ENCODE data around the gene JUNB.
"Not testable (repeated sequence)": the region's sequence is repeated elsewhere in the genome, so short reads cannot be mapped to it uniquely, and the experiment has no call there.

JUNB gene

DNA sequence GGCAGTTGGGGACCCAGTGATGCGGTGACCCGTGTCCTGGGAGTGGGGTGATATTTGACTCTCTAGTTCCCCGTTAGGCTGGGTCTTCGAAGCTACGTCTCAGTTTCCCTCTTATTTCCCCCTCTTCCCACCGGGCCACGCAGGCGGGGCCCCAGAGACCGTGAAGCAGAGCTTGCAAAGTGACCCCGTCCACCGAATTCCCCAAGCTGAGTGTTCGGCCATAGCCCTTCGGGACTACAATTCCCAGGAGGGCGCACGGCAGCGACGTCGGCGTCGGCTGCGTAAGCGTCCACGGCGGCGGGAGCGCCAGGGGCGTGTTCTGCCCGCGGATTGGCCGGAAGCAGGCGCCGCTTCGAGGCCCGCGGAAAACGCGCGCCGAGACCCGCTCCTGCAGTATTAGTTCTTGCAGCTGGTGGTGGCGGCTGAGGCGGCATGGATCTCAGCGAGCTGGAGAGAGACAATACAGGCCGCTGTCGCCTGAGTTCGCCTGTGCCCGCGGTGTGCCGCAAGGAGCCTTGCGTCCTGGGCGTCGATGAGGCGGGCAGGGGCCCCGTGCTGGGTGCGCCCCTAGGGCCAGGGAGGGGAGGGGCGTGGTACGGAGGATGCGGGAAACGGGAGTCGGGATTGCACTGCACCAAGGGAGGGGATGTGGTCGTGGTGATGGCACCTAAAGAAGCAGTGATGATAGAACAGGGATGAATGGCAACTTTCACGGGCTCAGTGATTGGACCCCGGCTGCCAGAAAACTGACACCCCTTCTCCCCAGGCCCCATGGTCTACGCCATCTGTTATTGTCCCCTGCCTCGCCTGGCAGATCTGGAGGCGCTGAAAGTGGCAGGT lies 15.2 kb downstream of the JUNB start, which contains the start of gene RNASEH2A:
RNASEH2A (plus strand) TSS at position 343 of the 840 bp plus-strand sequence; CDS start at position 433, 90 bp downstream.
- DNase-seq: peak; percentile 81 to 85

DNA sequence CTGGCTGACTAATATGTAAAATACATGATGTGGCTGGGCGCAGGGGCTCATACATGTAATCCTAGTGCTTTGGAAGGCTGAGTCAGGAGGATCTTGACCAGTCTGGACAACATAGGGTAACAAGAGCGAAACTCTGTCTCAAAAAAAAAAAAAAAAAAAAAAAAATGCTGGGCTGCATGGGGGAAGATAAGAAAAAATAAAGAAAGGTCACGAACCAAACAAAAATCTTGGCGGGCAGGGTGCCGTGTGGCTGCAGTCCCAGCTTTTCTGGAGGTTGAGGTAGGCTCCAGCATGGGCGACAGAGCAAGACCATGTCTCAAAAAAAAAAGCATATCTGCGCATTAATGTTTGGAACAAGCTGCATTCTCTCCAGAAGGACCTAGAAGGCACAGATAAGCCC lies 23.8 kb downstream of the JUNB start:
- DNase-seq: no peak

DNA sequence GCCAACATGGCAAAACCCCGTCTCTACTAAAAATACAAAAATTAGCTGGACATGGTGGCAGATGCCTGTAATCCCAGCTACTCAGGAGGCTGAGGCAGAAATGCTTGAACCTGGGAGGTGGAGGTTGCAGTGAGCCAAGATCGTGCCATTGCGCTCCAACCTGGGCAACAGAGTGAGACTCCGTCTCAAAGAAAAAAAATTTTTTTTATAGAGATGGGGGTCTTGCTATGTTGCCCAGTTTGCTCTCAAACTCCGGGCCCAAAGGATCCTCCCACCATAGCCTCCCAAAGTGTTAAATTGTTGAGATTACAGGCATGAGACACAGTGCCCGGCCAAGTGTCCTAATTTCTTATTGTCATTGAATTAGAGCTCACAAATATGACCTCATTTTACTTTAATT lies 25.9 kb downstream of the JUNB start:
- DNase-seq: not testable (repeated sequence)

DNA sequence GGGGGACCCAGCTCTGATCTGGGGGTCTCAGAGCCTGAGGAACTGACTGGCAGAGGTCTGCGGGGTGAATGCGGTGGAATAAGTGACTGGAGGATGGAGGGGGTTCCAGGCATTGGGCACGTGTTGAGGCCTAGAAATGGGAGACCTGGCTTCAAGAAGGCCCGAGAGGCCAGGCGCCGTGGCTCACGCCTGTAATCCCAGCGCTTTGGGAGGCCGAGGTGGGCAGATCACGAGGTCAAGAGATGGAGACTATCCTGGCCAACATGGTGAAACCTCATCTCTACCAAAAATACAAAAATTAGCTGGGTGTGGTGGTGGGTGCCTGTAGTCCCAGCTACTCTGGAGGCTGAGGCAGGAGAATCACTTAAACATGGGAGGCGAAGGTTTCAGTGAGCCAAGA lies 26.5 kb downstream of the JUNB start:
- not testable (repeated sequence) for DNase-seq

DNA sequence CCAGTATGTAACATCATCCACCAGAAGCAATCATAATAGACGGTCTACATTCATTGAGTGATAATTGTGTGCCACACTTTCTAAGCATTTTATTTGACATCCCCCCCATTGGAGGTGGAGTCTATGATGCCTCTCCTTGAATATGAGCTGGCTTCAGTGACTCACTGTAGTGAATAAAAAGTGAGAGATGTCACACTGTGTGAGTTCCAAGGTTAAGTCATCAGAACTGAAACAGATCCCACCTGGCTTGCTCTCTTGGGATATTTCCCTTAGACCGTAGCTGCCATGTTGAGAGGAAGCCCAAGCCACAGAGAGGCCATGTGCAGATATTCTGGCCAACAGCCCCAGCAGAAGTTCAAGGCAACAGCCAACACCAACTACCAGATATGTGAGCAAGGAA lies 30.5 kb downstream of the JUNB start:
- DNase-seq: no peak

DNA sequence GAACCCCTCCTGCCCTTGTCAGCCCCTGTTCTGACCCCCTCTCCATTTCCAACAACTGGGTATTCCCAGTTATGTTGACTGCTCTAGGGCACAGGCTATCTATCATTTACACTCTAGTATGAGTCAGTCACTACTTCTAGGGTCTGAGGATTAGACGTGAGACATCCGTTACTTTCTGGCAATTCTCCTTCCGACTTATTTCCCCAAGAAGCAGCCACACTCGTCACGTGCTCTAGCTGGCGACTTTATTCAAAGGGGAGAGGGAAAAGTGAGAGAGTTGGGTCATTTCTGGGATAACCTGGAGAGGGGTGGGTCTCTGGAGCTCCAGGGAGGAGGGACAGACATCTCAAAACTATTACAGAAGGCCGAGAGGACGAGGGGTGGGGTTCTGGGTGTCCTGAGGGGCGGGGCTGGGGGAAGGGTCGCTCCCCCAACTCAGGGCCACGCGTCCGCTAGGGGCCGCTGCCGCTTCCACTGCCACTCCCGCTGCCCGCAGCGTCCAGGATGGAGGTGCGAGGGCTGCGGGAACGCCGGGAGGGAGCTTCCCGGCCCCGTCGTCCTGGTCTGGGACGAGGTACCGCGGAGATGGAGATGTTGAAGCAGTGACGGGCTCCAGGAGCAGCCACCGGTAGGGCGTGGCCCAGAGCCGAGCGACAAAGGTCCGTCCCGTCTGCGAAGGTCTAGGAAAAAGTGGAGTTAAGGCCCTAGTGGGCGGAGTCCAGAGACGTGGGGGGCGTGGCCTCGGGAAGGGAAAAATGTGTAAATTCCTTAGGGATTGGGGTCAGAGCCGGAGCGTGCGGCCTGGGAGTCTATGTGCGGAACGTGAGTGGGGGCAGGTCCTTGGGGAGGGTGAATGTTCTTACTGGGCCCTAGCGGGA lies 34.2 kb downstream of the JUNB start:
- DNase-seq: no peak

DNA sequence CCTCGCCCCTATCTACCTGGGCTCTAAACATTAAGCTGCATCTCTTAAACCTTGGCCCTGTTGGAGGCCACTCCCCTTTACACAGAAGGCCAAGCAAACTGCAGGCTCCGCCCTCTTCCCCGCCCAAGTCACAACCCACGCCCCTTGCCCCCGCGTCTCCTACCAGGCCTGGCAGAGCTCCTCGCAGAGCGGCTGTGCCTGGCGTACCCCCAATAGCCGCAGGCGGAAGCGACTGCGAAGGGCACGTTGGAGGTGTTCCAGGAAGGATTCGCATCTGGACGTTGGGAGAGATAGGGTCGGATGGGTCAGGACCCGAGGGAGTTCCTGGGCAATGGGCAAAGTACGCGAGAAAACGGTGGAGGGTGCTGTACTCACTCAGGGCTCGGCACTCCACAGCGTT lies 37.2 kb downstream of the JUNB start:
- DNase-seq: no peak

DNA sequence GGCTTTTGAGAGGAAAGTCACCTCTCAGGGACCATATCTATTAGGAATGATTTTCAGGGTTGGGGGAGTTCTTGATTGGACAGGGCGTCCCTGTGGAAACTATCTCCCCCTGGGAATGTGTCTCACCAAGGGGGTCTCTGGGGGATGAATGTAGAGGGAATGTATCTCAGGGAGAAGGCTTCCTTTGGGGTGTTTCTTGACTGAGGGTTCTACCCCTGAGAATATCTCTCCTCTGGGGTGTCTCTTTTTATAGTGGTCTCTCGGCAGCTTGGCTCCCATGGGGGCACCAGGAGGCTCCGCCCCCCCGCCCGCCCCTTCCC lies 42.1 kb downstream of the JUNB start:
- DNase-seq: no peak

DNA sequence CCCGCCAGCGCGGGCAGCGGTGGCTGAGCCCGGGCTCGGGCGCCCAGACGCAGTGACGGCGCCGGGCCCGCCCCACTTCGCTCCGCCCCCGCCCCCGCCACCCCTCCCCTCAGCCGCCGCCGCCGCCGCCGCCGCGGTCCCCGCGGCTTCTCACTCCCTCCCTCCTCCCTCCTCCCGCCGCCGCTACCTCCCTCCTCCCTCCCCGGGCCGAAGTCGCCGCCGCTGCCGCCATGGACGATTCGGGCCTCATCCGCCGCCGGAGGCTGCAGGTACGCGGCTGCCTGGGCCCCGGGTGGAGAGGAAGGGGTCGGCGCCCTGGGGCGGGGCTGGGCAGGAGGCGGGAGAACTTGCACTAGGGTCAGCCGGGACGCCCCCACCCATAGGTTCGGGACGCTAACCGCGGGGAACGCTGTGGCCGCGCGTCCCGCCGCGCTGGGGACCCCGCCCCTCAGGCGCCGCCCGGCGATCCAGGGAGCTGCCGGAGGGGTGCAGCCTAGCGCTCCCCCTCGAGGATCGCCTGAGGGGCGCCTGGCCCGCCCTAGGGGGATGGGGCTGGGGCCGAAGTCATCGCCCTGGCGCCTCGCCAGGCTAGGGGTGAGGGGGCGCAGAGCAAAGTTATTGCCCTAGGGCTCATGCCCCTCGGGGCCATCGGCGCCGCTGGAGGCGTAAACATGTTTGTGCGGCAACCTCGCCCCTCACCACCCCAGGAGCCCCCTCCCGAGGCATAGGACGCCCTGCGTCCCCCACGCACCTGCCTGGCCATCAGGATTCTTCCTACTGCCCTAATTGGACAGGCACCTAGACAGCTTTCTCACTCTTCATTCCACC lies 42.7 kb downstream of the JUNB start:
- DNase-seq: peak; percentile 28 to 46

DNA sequence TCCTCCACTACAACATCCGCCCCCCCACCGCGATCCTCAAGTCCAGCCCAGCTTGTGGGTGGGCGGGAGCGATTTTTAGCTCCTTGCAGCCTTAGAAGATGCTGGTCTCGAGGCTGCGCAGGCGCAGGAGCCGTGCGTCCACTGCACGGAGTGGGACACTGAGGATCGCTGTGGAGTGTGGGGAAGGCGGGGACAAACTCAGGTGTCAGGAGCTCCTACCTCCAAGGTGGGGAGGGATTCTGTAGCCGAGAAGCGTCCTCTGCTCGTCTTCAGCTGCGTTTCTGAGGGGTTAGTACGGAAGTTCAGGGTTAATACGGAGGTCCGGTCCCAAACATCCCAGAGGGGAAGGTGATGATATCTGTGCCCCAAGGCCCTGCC lies 43.3 kb downstream of the JUNB start, which contains the start of gene RTBDN:
RTBDN (minus strand) TSS at position 14 of the 378 bp plus-strand sequence. CDS start 4,600 bp downstream, outside the sequence.
- no peak for DNase-seq

DNA sequence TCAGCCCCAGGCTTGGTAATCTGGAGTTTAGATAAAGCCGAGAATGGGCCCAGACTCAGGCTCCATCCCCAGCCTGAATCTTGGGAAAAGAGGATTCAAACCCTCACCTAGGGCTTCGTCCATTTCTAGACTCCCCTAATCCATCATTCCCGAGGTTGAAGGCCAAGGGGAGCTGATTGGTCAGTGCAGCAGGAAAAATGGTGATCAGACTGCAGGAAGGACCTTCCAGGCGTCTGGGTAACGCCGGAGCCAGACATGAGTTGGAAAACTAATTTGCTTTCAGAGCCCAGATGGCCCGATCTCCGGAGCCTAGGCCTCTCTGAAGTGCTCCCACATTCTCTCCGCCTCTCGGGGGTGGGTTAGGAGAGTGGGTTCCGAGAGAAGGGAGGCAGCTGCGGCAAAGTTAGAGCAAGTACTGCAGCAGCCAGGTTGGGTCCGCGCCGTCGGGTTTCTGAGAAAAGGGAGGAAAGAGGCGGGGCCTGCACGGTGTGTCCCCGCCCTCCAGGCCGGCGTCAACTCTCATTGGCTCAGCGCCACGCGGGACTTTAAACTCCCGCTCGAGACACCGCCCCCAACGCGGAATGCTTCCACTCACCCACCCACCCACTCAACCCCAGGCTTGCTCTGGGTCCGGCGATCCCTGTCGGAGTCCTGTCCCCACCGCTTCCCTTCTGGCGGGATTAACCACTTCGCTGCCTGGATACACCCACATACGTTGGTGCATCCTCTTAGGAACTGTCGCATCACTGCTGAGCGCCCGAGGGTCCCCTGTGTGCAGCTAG lies 43.9 kb downstream of the JUNB start:
- DNase-seq: no peak

DNA sequence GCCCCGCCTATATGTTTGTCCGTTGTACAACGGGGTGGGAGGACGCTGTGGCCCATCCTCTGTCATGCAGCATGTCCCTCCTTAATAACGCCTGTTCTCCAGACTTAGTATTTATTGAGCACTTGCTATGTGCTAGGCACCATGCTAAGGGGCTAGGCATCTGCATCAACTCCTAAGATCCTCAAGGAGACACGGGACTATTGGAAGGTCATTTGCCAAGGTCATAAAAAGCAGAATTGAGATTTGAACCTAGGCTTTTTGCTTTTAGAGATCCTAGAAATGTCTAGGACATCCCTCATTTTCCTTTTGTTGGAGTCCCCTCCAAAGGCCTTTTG lies 45.2 kb downstream of the JUNB start:
- DNase-seq: no peak

DNA sequence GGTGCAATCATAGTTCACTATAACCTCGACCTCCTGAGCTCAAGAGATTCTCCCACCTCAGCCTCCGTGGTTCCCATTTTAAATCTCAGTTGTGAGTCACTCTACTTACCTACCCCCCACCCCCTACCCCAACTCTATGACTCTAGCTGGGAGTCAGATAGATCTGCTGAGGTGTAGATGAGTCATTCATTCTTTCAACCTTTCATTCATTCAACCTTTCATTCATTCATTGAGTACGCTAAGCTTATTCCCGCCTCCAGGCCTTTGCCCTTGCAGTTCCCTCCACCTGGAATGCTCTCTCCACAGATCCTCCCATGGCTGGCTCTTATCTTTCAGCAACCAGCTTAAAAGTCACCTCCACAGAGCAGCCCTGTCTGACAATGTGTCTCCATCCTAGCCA lies 45.9 kb downstream of the JUNB start:
- DNase-seq: no peak

DNA sequence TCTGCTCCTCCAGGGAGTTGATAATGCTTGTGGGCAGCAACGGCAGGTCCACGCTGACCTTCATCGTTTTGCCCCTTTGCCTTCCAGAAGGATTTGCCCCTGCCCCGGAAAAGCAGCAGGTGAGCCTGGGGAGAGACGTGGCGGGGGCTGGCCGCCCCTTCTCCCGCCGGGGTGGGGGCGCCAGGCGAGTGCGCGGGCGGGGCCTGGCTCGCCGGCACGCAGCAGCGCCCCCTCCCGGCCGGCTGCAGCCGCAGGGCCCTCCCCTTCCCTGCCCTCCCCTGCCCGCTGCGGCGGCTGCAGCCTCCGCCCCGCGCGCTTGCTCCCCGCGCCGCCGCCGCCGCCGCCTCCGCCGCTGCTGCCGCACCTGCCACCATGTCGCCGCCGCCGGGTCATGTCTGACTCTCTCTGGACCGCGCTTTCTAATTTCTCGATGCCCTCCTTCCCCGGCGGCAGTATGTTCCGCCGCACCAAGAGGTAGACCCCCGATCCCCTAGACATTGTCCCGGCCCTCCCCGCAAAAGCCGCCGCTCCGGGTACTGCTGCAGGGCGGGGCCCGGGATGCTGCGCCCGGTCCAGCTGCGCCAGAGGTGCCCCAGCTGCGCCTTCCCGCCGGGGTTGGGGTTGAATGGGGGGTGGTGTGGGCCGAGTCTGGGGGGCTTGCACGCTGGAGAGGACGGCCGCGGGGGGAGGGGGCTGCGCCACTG lies 47.0 kb downstream of the JUNB start, which contains the start of gene MAST1:
MAST1 (plus strand) TSS at position 334 of the 704 bp plus-strand sequence; CDS start at position 392, 58 bp downstream.
- DNase-seq: no peak

DNA sequence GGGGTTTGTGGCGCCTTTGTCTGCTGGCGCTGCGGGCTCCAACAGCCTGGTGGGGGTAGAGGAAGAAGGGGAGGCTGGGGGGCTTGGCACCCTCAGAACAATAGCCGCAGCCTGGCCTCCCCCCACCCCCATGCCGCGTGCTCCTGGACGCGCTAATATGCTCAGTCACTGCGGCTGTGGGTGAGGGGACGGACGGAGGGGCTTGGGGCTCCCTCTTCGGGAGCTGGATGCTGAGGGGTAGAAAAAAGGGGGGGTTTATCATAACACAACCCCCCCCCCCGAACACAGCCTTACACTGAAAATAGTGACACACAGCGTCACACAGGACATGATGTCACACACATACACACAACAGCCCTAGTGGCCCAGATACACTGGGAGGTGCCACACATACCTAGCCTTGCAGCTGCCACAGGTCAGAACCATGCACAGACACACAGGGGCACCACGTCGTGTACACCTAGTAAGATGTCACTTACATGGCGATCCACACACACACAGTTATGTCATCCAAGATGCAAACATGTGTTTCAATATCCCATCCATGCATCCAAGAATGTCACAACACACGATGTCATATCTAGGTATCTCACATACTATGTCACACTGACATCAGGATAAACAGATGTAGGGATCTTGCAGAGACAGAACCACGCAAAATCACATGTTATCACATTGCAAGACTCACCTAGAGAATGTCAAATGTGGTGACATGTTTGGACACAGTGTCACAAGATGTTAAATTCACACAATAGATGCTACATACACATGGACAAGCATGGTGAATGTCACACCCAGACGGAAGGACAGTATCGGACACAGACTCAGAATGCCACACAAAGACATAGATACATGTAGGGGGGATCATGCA lies 47.8 kb downstream of the JUNB start:
- DNase-seq: no peak

DNA sequence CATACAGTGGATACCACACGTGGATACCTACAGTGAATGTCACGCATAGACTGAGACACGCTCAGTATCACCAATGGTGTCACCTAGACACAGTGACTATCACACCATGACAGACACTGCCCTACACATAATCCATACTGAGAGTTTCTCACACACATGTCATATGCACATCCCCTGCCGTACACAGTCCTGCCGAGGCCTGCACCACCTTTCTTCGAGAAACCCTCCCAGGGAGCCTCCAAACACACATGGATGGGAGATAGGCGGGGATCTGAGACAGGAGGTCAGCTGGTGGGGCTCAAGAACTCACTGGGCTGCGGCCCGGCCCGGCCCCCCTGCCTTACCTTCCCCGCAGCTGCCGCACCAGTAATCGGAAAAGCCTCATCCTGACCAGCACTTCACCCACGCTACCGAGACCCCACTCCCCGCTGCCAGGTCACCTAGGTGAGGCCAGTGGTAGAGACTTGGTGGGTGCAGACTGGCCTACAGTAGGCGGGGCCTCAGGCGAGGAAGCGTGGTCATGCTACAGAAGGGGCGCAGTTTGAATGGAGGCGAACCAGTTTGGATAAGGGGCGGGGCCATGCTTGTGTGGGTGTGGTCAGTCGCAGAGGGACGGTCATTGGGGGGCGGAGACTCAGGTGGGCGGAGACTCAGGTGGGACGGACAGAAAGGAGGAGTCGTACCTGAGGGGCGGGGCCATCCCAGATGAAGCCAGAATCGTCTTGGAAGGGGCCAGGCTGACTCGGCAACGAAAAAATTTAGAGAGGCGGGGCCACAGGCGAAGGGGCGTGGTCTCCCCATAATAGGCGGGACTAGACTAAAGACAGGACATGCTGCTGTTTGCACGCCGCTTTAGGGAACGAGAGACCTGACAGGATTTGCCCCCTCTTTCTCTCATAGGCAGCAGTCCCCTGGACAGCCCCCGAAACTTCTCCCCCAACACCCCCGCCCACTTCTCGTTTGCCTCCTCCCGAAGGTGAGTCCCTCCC lies 49.1 kb downstream of the JUNB start:
- DNase-seq: no peak

DNA sequence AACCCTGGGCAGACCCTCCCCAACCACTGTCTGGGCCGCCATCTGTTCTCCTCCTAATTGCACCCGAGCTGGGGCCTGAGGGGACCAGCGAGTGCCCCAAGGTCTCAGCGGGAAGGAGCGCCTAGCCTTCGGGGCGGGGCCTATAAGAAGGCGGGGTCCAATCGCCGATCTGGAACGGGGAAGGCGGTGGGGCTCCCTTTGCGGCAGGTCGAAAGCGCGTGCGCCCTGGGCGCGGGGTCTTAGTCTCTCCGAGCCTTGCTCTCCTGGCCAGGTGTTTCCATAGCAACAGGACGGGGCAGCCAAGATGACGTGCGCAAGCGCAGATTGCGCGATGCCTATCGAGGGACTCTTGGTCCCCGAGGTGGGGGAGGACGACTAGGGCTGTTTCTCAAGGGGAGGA lies 49.8 kb downstream of the JUNB start:
- no peak for DNase-seq

DNA sequence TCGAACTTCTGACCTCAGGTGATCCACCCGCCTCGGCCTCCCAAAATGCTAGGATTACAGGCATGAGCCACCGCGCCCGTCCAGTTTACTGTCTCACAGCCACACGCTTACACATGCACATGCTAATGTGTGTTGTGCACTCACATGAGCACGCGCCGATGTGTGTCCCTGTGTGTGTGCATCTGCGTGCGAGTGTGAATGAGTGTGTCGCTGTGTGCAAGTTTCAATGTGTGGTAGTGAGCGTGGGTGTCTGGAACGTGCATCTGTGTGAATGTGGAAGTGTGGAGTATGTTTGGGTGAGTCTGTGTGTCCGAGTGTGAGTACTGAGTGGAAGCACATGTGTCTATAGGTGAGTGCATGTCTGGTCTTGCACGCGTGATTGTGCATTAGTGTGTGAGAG lies 51.2 kb downstream of the JUNB start:
- DNase-seq: no peak
